A549 (cell line): Measurements from ENCODE around the gene SRSF5.

Source experiments
- KDM1A ChIP-seq: fragments of 200-600 bp; sonication (generic); IDR thresholded peaks from 2 replicates; pipeline ENCODE4 v1.6.1; 2016; ENCODE audit warnings: low read depth, mild to moderate bottlenecking
- POLR2A ChIP-seq: IDR thresholded peaks from 2 replicates; pipeline ENCODE4 v1.6.1; 2012; ENCODE audit warnings: mild to moderate bottlenecking, low read length
- RCOR1 ChIP-seq: fragments of 150-350 bp; IDR thresholded peaks from 2 replicates; pipeline ENCODE4 v1.6.1; 2014; ENCODE audit warnings: antibody characterized with exemption, low read length, low read depth
- REST ChIP-seq: fragments of 200-600 bp; sonication (generic); IDR thresholded peaks from 2 replicates; pipeline ENCODE4 v1.6.1; 2016; ENCODE audit warnings: antibody characterized with exemption, mild to moderate bottlenecking, moderate library complexity
- TF ChIP-seq, protein P1 (sequence below): fragments of >200 bp; sonication (Bioruptor Twin); formaldehyde crosslinking; IDR thresholded peaks from 3 replicates; pipeline ENCODE4 v1.5.1; 2016

DNA sequence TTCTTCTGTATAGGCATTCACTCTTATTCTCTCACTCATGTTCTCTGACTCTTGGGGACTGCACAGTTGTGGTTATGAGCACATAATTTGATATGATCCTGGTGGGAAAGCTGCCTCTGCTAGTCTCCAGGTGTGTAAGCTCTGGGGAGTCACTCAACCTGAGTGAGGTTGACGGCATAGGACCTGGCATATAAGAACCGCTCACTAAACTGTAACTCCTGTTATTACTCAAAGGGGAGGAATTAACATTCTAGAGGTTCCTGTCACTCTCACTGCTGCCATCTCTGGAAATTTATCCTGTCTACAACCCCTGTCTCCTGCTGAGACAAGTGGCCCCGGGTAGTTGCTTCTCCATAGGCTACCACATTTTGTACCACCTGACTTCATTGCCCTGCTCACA lies 14.0 kb downstream of the SRSF5 start:
- TF ChIP-seq, protein P1, sequence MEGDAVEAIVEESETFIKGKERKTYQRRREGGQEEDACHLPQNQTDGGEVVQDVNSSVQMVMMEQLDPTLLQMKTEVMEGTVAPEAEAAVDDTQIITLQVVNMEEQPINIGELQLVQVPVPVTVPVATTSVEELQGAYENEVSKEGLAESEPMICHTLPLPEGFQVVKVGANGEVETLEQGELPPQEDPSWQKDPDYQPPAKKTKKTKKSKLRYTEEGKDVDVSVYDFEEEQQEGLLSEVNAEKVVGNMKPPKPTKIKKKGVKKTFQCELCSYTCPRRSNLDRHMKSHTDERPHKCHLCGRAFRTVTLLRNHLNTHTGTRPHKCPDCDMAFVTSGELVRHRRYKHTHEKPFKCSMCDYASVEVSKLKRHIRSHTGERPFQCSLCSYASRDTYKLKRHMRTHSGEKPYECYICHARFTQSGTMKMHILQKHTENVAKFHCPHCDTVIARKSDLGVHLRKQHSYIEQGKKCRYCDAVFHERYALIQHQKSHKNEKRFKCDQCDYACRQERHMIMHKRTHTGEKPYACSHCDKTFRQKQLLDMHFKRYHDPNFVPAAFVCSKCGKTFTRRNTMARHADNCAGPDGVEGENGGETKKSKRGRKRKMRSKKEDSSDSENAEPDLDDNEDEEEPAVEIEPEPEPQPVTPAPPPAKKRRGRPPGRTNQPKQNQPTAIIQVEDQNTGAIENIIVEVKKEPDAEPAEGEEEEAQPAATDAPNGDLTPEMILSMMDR: no peak
- no peak for TF ChIP-seq KDM1A
- TF ChIP-seq RCOR1: no peak
- TF ChIP-seq REST: no peak
- TF ChIP-seq POLR2A: no peak
